H9 (cell line): ENCODE data around the gene TMTC2. TPM values are rescaled to one million over a fixed set of nuclear protein-coding genes. Genes with fewer than 3 reads are reported as not detected.

Experiments used
- DNase-seq: peaks from one replicate; pipeline ENCODE4 v3.0.0-alpha.2; 2017
- H2AFZ ChIP-seq: one replicate; pipeline ENCODE4 v1.6.1; 2013; ENCODE audit warnings: mild to moderate bottlenecking, low read length, control low read depth, moderate library complexity
- H2AK5ac ChIP-seq: 2 replicates; pipeline ENCODE4 v1.6.1; 2013; ENCODE audit warnings: low read length, control low read depth, mixed read lengths; ENCODE audit not compliant: insufficient read length
- H2BK120ac ChIP-seq: one replicate; pipeline ENCODE4 v1.6.1; 2013; ENCODE audit warnings: low read depth, mild to moderate bottlenecking, low read length, control low read depth, inconsistent platforms; ENCODE audit not compliant: poor library complexity, severe bottlenecking
- H2BK12ac ChIP-seq: 2 replicates; pipeline ENCODE4 v1.6.1; 2013; ENCODE audit warnings: low read length, control low read depth, mixed read lengths, low read depth; ENCODE audit not compliant: insufficient read length
- H2BK15ac ChIP-seq: 2 replicates; pipeline ENCODE4 v1.6.1; 2013; ENCODE audit warnings: low read depth, low read length, control low read depth
- H2BK20ac ChIP-seq: one replicate; pipeline ENCODE4 v1.6.1; 2013; ENCODE audit warnings: low read depth, mild to moderate bottlenecking, low read length, control low read depth, inconsistent platforms; ENCODE audit not compliant: poor library complexity, severe bottlenecking
- H2BK5ac ChIP-seq: 2 replicates; pipeline ENCODE4 v1.6.1; 2013; ENCODE audit warnings: low read length, control low read depth, mixed read lengths; ENCODE audit not compliant: insufficient read length
- H3K14ac ChIP-seq: 2 replicates; pipeline ENCODE4 v1.6.1; 2013; ENCODE audit warnings: low read length, control low read depth; ENCODE audit not compliant: insufficient read depth
- H3K18ac ChIP-seq: 2 replicates; pipeline ENCODE4 v1.6.1; 2013; ENCODE audit warnings: low read depth, mild to moderate bottlenecking, mixed read lengths, low read length, control low read depth; ENCODE audit not compliant: insufficient read length
- H3K23ac ChIP-seq: 2 replicates; pipeline ENCODE4 v1.6.1; 2013; ENCODE audit warnings: low read length, control low read depth, mixed read lengths, low read depth; ENCODE audit not compliant: insufficient read length
- H3K23me2 ChIP-seq: 2 replicates; pipeline ENCODE4 v1.6.1; 2013; ENCODE audit warnings: low read depth, mild to moderate bottlenecking, mixed read lengths, low read length, control low read depth; ENCODE audit not compliant: insufficient read length, poor library complexity, severe bottlenecking
- H3K27ac ChIP-seq: 2 replicates; pipeline ENCODE4 v1.5.1; 2013; ENCODE audit warnings: low read length, control low read depth, mixed read lengths, low read depth; ENCODE audit not compliant: insufficient read length
- H3K27me3 ChIP-seq: 2 replicates; pipeline ENCODE4 v1.6.1; 2013; ENCODE audit warnings: low read length, control low read depth, inconsistent platforms; ENCODE audit not compliant: insufficient read depth
- H3K4ac ChIP-seq: 2 replicates; pipeline ENCODE4 v1.6.1; 2013; ENCODE audit warnings: low read depth, mild to moderate bottlenecking, control low read depth, inconsistent platforms, low read length, moderate library complexity
- H3K4me1 ChIP-seq: 2 replicates; pipeline ENCODE4 v1.6.1; 2013; ENCODE audit warnings: low read length, control low read depth, inconsistent platforms; ENCODE audit not compliant: insufficient read depth
- H3K4me2 ChIP-seq: 2 replicates; pipeline ENCODE4 v1.6.1; 2013; ENCODE audit warnings: low read length, control low read depth, mixed read lengths; ENCODE audit not compliant: insufficient read length, insufficient read depth
- H3K56ac ChIP-seq: 2 replicates; pipeline ENCODE4 v1.6.1; 2013; ENCODE audit warnings: low read depth, mild to moderate bottlenecking, mixed read lengths, low read length, control low read depth; ENCODE audit not compliant: insufficient read length
- H3K79me1 ChIP-seq: 2 replicates; pipeline ENCODE4 v1.6.1; 2013; ENCODE audit warnings: low read depth, mild to moderate bottlenecking, moderate library complexity, low read length, control low read depth, inconsistent platforms; ENCODE audit not compliant: insufficient read depth, poor library complexity, severe bottlenecking
- H3K79me2 ChIP-seq: 2 replicates; pipeline ENCODE4 v1.6.1; 2013; ENCODE audit warnings: low read length, control low read depth, inconsistent platforms; ENCODE audit not compliant: insufficient read depth
- H3K9ac ChIP-seq: 2 replicates; pipeline ENCODE4 v1.6.1; 2013; ENCODE audit warnings: low read length, control low read depth, mixed read lengths; ENCODE audit not compliant: insufficient read length; ENCODE audit errors: extremely low read depth
- H3K9me3 ChIP-seq: one replicate; pipeline ENCODE4 v1.6.1; 2013; ENCODE audit warnings: low read depth, low read length, inconsistent platforms; ENCODE audit not compliant: control insufficient read depth
- H3T11ph ChIP-seq: one replicate; pipeline ENCODE4 v1.6.1; 2013; ENCODE audit warnings: mild to moderate bottlenecking, low read length, control low read depth, inconsistent platforms
- H4K20me1 ChIP-seq: one replicate; pipeline ENCODE4 v1.6.1; 2013; ENCODE audit not compliant: control insufficient read depth, insufficient read length, insufficient read depth
- H4K5ac ChIP-seq: 2 replicates; pipeline ENCODE4 v1.6.1; 2013; ENCODE audit warnings: low read depth, mild to moderate bottlenecking, mixed read lengths, low read length, control low read depth; ENCODE audit not compliant: insufficient read length
- H4K8ac ChIP-seq: replicated peaks from 2 replicates; pipeline ENCODE4 v1.6.1; 2013; ENCODE audit warnings: low read length, control low read depth, mixed read lengths, low read depth; ENCODE audit not compliant: insufficient read length
- H4K91ac ChIP-seq: 2 replicates; pipeline ENCODE4 v1.6.1; 2013; ENCODE audit warnings: low read depth, mild to moderate bottlenecking, moderate library complexity, mixed read lengths, low read length, control low read depth; ENCODE audit not compliant: insufficient read length
- H3K27ac Mint-ChIP-seq, 3 experiments: 2 replicates in 2 of 3; 3 replicates in 1 of 3; pipeline ENCODE4 v1.8.0; 2020 to 2021; ENCODE audit warnings: mixed read lengths in 3 of 3, mild to moderate bottlenecking in 1 of 3, moderate library complexity in 1 of 3
- H3K27me3 Mint-ChIP-seq: 2 replicates; pipeline ENCODE4 v1.8.0; 2021; ENCODE audit warnings: low read depth, mild to moderate bottlenecking, moderate library complexity, mixed read lengths
- H3K36me3 Mint-ChIP-seq, 3 experiments: 2 replicates in 2 of 3; 3 replicates in 1 of 3; pipeline ENCODE4 v1.8.0; 2020 to 2021; ENCODE audit warnings: low read depth in 3 of 3, mixed read lengths in 3 of 3; ENCODE audit not compliant: insufficient read depth in 1 of 3
- H3K4me1 Mint-ChIP-seq, 2 experiments: 2 replicates each; pipeline ENCODE4 v1.8.0; 2020; ENCODE audit warnings: mixed read lengths in 2 of 2
- H3K4me3 Mint-ChIP-seq, 2 experiments: 2 replicates in 1 of 2; 3 replicates in 1 of 2; pipeline ENCODE4 v1.8.0; 2020 to 2021; ENCODE audit warnings: mild to moderate bottlenecking in 2 of 2, mixed read lengths in 2 of 2, moderate library complexity in 1 of 2
- H3K9me3 Mint-ChIP-seq, 2 experiments: 2 replicates in 1 of 2; 3 replicates in 1 of 2; pipeline ENCODE4 v1.8.0; 2020; ENCODE audit warnings: mild to moderate bottlenecking in 2 of 2, mixed read lengths in 2 of 2, moderate library complexity in 1 of 2
- CTCF ChIP-seq: fragments of 200-600 bp; sonication (generic); conservative IDR thresholded peaks from 3 replicates; pipeline ENCODE4 v1.8.0; 2021; ENCODE audit warnings: antibody characterized with exemption, mild to moderate bottlenecking
- WGBS: extraction: QIAGEN DNeasy Blood & Tissue Kit; methylation state at CpG from one replicate; pipeline ENCODE4 v1.1.7; 2013; ENCODE audit warnings: missing lambda C conversion rate, low lambda C conversion rate, mixed read lengths; ENCODE audit not compliant: insufficient read length; ENCODE audit errors: extremely low coverage; 5-methylcytosine and 5-hydroxymethylcytosine counted together
- total RNA-seq: library from RNA; stranded (reverse); gene quantifications from 2 replicates; pipeline ENCODE4 v1.2.1, GENCODE V29; 2021

Gene TMTC2
- total RNA-seq, 1 experiment from 2014 or later, result 3.1 TPM

GRCh38 chr12:83141460-83141994 lies 454.8 kb downstream of the TMTC2 start:
- DNase-seq, result no peak
- H3K4me3 Mint-ChIP-seq, result no peak overlapping the region
- H3K36me3 Mint-ChIP-seq, result peaks cover 11 to 37% (median 15%) of the 10 kb centered on the region in 3 experiments
- TF ChIP-seq CTCF, result no peak
- Histone ChIP-seq H4K8ac (no peak overlapping the region), H2BK120ac (no peak overlapping the region), H3K23me2 (no peaks in the 10 kb centered on the region), H3K4me2 (no peak overlapping the region), H3K14ac (no peak overlapping the region), H2BK12ac (no peak overlapping the region), H2AK5ac (no peak overlapping the region), H4K5ac (no peak overlapping the region), H3K56ac (no peak overlapping the region), H2AFZ (no peak overlapping the region), H2BK15ac (no peak overlapping the region), H3T11ph (no peak overlapping the region), H3K18ac (no peak overlapping the region), H3K79me1 (no peaks in the 10 kb centered on the region), H3K4me1 (no peaks in the 10 kb centered on the region), H3K27ac (no peak overlapping the region), H3K23ac (no peak overlapping the region), H3K9ac (no peak overlapping the region), H3K9me3 (no peaks in the 10 kb centered on the region), H3K79me2 (no peaks in the 10 kb centered on the region), H3K4ac (no peak overlapping the region), H4K91ac (no peak overlapping the region), H4K20me1 (no peaks in the 10 kb centered on the region), H2BK5ac (no peak overlapping the region), H2BK20ac (no peak overlapping the region), H3K27me3 (no peaks in the 10 kb centered on the region)
- H3K4me1 Mint-ChIP-seq, result peaks cover under 1 to 1% of the 10 kb centered on the region in 2 experiments; a peak in 2 of 4 replicates
- H3K27me3 Mint-ChIP-seq, result peaks cover 1% of the 10 kb centered on the region; the same call in 1 of the 2 replicates
- no CpG with 5 or more reads among the region's 5 CpGs for WGBS
- H3K27ac Mint-ChIP-seq, result no peak overlapping the region
- peaks cover 21% of the 10 kb centered on the region in 2 experiments for H3K9me3 Mint-ChIP-seq
